GM20431 (cell line): ENCODE results near the gene ALDH9A1.
"Not testable (repeated sequence)": the region's sequence is repeated elsewhere in the genome, so short reads cannot be mapped to it uniquely, and the experiment has no call there.

Source experiments
- in situ Hi-C: fragments of 300-500 bp; cut with MseI, MboI; formaldehyde crosslinking; loops from one replicate; pipeline ENCODE4 v1.15.0; 2020; ENCODE audit warnings: low sequenced_read_pairs; ENCODE audit not compliant: unreplicated experiment

Gene ALDH9A1

DNA sequence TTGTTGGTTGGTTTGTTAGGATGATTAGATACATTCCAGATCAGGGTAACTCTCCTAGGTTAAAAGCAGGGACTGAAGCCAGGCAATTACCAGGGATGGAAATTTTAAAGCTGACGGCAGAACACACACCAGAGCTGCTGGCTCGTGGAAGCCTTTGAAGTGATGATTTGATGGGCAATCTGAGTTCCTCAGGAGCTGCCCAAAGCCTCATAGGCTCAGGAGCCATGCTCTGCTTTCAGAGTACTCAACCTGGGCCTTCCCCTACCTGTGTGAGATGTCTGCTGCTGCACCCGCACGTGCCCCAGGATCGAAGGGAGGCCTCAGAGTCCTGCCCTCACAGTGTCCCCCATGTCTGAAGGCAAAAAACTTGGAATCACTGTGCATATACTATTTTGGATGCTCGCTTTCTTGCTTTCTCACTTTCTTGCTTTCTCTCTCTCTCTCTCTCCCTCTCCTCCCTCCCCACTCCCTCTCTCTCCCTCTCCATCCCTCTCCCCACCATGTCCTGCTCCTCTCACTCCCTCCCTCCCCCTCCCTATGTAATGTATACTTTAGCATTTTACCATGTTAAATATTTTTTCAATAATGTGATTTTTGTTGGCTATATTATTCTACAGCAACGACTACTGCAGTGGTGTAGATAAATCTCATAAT is 49.3 kb downstream of the ALDH9A1 start:
- in situ Hi-C loops, result no loop called here

DNA sequence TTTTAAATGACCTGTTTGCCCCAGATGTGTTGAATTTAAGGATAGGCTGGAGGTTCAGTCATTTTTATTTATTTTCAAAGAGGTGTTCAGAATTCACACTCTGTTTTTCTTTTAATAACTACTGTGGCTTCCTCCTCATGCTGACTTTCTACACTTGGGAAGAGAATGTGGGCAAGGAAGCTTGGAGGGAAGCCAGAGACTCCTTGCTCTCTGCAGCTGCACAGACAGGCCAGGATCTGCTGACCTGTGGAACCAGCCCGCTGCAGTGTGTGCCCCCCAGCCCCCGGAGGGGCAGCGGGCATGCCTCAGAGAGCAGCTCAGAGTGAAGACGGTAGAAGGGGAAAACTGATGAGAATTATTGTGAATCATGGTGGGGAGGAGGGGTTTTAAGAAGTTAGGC is 50.4 kb downstream of the ALDH9A1 start:
- in situ Hi-C loops, result no loop called here

DNA sequence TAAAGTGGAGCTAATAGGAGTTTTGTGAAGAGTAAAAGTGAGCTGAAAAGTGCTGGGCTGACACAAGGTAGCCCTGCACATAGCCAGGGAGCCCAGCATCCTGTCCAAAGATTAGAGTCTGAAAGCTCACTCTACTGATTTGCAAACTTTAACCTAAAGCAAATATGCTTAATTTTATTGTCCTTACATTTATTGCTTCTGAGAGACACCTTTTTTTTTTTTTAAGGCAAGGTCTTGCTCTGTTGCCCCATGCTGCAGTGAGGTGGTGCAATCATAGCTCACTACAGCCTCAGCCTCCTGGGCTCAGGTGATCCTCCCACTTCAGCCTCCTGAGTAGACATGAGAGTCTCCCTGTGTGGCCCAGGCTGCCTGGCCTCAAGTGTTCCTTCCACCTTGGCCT is 50.8 kb downstream of the ALDH9A1 start:
- in situ Hi-C loops, result no loop called here

DNA sequence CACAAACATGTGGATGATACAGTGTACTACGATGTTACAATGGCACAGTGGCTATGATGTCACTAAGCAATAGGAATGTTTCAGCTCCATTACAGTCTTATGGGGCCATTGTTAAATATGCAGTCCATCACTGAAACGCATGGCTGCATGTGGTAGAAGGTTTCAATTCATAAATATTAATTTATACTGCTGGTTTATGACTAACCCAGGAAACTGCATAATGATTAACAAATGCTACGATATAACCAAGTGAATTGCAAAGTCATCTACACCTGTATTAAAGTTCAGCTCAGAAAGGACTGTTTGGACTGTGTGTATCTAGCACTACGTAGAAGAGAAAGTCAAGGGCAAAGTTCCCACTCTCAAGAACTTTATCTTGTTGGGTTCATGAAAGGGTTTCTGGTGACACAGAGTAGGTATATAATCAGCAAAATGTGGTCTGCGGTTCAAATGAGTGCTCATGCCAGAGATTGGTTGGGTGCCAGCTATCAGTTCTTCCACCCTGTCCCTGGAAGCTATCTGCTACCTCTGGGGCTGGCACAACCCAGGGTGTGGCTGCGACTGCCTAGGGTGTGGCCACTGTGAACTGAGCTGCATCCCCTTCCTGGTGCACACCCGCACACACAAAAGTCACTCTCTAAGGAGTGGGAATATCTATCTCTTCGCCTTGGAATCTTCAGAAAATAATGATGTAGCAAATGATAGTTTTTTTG is 52.6 kb downstream of the ALDH9A1 start:
- in situ Hi-C loops, result no loop called here

DNA sequence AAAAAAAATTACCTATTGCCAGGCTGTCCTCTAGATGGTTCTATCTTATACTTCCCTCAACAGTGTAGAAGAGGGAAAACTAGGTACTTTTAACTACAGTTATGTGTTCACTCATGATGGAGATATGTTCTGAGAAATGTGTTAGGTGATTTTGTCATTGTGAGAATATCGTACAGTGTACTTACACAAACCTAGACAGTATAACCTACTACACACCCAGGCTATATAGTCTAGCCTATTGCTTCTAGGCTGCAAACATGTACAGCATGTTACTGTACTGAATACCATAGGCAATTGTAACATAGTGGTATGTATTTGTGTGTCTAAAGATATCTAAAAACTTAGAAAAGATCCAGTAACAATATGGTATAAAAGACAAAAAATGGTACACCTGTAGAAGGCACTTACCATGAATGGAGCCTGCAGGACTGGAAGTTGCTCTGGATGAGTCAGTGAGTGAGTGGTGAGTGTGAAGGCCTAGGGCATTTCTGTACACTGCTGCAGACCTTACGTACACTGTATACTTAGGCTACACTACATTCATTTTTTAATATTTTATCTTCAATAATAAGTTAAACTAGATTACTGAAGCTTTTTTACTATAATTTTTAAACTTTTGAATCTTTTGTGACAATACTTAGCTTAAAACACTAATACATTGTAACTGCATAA is 54.2 kb downstream of the ALDH9A1 start:
- in situ Hi-C loops, result no loop called here

DNA sequence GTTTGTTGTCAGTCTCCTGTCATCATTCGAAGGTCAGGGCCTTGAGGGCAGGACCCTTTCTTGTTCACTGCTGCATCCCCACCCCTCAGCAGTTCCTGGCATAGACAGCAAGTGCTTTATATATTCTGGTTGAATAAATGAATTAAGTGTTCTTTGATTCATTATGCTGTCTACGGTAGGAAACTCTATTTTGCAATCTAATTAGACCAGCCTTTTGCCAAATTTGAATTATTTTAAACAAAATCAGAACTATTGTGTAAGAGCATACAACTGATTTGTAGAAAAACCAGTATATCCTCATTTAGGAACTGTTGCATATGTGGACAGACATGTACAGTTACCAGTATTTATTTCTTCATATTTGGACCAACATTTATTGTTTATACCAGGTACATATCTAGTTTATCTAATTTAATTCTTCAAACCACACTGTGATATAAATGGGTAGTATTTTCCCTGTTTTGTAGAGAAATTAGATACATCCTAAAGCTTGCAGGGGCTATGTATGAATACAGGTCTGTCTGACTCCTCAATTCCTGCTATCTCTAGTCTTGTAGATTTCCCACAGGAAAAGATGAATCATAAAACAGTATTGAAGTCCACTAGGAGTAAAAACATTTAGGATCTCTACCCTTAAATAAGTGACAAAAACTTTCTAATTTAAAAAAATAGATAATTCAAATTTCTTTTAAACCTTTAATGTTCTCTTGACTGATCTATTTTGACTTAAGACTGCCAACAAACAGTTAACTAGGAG is 57.0 kb downstream of the ALDH9A1 start:
- in situ Hi-C loops, result no loop called here

DNA sequence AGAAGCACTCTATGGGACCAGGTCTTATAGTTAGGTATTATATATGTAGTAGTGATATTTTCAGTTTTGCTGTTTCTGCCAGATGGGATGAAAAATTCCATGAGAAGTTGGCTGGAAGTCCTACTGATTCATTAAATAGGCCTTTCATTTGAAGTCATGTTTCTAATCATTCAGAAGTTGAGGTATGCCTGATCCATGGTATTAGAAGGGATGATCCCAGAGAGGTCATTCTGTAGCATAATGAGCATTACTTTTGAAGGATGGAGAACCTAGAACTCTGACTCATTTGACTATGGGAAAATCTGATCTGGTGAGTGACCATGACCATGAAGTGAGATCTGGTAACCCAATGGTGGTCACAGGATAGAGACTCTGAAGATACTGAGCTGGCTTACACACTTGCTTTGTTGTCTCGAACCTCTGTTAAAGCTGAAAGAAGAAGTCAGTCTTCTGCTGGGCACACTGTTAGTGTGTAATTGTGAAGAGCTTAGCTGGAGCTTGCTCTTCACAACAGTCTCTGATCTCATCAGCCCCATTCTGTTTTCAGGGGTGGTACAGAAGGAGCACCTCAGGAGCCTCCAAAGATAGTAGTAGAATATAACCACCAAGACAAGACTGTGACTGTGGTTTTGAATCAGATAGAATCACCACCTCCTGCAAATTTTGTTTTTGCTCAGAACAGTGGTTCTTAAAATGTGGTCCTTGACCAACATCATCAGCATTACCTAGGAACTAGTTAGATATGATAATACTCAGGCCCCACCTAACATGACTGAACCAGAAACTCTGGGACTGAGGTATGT is 58.3 kb downstream of the ALDH9A1 start:
- in situ Hi-C loops, result no loop called here

DNA sequence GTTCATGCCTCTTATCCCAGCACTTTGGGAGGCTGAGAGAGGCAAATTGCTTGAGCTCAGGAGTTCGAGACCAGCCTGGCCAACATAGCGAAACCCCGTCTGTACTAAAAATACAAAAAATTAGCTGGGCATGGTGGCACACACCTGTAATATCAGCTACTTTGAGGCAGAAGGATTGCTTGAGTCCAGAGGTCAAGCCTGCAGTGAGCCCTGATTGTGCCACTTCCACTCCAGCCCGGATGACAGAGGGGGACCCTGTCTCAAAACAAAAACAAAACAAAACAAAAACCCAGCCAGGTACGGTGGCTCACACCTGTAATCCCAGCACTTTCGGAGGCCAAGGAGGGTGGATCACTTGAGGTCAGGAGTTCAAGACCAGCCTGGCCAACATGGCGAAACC is 60.2 kb downstream of the ALDH9A1 start:
- in situ Hi-C loops, result not testable (repeated sequence)

DNA sequence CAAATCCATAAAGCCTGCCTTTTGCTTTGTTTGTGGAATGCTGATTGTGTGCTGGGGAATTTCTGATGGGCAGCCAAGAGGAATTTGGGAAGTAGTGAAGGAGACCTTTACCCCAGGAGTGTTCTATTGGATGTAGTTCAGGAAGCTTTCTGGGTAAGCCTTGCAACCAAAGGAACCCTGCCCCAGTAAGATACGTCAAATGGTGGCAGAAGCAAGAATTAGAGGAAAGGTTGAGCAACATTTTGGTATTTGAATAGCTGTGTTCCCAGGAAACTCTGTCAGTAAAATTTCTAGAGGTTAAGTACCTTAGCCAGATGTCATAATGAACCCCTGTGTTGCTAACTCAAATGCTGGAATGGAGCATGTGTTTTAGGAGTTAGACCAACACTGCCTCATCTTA is 60.9 kb downstream of the ALDH9A1 start:
- in situ Hi-C loops, result no loop called here

DNA sequence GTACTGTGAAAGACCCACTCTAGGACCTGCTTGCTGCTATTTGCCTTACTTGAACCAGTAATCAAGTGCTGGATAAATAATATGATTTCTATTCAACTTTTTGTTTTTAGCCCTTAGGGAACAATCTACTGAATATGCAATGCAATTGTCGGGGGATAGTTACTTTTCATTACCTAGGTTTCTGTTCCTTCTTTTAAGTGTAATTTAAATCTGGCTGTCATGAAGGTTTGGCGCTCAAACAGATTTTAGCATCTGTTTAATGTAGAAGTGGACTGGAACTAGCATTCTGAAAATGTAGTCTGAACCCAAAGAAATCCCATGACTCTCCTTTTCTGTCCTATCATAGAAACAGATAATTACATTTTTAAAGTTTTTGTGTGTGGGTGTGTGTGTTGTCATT is 62.5 kb downstream of the ALDH9A1 start:
- in situ Hi-C loops, result no loop called here

DNA sequence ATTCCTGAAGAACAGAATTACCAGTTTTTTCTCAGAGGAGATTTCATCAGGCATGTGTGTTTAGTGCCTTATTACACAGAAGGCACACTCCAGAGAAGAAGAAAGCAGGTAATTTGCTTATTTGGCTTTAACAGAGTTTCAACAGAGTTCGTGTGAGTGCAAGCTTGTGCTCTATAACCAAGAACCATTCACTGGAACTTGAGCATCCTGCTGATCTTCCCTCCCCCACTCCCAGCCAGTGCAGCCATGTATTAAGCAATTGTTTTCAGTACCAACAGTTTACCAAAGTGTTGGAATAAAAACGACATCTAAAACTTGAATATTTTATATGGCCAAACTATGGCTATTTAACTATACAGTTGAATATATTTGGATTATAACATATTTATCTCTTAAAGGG is 63.0 kb downstream of the ALDH9A1 start:
- in situ Hi-C loops, result no loop called here

DNA sequence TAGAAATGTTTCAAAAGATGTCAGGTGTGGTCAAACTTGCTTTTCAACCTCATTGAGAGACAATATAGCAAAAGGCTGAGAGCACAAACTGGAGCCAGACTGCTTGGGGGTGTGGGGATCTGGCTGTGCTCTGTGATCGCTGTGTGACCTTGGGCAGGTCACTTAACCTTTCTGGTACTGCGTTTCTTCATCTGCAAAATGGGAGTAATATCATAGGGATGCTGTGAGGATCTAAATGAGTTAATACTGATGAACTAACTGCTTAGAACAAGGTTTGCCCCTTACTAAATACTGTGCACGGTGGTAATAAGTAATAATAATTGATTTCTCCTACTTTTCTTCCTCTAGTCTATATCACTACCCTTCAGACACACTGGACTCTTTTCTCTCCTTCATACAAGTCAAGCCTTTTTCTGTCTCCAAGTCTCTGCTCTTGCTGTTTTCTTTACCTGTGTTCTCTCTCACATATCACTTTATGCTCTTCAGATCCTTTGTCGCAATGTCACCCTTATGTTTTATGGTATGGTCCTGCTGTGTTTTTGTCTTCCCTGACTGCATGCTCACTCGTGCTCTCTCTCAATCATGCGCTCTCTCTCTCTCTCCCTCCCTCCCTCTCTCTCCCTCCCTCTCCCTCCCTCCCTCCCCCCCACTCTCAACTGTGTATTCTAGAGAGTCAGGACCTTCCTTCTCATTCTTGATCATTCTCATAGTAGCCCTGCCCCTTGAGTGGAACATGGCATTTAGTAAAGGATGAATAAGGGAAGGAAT is 64.0 kb downstream of the ALDH9A1 start:
- in situ Hi-C loops, result no loop called here

DNA sequence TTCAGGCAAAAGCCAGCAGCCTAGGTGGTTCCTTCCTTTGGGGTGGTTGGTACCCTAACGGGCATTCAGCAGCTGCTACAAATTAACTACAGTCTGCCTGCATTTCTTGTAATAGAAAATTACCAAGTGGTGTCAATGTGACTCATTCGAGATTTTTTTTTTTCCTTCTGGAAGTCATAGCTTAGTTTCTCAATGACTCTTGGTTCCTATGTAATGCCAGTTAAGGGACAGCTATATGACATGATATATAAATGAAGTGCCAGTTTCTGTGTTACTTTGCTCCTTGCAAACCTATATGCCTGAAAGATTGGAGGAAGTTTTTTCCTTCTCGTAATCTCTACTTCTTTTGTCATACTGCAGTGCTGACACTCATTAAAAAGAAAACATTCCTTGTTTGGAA is 64.7 kb downstream of the ALDH9A1 start:
- in situ Hi-C loops, result no loop called here

DNA sequence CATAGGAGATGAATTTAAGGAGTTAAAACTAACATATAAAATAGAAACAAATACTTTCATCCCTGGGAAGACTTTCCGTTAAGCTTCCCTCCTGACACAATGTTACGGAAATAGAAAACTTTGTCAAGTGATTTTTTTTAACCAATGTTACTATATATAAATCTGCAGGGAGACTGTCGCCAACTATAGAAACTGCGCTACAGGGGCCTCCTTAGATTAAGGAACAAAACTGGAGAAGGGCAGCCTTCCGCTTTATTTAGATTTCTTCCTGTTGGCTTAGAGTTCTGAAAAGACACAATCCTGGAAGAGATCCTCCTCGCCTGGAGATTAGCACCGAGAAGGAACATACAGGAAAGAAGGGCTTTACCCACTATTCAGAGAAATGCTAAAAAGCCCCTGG is 65.9 kb downstream of the ALDH9A1 start:
- in situ Hi-C loops, result no loop called here

DNA sequence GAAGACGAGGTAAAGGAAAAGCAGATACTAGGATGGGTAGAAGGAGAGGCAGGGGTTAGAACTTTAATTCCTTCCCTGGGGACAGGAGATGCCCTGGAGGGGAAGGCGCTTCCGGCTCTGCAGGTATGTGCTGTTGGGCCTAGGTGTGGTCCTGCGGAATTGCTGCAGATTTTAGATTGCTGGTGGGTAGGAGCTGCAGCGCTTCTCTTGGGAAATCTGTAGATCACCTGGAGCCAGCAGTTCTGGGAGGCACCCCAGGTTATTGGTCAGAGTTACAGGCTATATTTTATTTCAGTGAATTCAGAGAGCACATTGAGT is 66.3 kb downstream of the ALDH9A1 start:
- in situ Hi-C loops, result no loop called here

DNA sequence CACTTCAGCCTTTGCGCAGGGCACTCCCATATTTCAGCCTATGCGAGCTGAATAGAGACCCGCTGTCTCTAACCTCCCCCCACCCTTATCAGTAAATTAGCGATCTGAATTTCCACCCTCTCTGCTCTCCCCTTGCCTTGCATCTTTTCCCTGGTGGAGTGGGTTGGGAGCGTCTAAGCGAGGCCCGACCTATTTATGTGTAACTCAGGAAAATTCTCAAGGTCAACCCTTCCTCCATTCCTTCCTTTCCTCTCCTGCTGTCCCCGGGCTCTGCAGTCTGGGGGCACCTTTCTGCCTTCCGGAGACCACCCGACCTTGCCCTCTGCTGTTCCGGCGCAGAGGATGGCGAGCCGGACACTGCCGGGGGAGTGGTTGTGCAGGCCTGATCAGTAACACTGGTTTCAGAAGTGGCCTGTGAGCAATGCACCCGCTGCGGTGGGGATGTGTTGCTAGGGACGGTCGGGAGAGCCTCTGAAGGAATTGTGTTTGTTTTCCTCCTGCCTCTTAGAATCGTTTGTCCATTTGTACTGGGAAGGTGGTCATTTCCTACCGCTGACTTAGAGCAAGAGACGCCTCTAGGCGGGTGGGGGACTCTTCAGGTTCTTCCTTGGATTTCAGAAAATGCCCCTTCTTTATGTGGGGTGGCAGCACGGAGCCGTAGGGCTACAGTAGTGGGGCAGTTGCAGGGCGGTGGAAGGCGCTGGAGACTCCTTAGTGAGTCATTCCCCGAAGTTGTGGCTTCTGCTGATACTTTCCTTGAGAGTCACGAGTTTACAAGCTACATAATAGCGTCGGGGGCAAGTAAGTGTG is 66.8 kb downstream of the ALDH9A1 start:
- in situ Hi-C loops, result no loop called here

DNA sequence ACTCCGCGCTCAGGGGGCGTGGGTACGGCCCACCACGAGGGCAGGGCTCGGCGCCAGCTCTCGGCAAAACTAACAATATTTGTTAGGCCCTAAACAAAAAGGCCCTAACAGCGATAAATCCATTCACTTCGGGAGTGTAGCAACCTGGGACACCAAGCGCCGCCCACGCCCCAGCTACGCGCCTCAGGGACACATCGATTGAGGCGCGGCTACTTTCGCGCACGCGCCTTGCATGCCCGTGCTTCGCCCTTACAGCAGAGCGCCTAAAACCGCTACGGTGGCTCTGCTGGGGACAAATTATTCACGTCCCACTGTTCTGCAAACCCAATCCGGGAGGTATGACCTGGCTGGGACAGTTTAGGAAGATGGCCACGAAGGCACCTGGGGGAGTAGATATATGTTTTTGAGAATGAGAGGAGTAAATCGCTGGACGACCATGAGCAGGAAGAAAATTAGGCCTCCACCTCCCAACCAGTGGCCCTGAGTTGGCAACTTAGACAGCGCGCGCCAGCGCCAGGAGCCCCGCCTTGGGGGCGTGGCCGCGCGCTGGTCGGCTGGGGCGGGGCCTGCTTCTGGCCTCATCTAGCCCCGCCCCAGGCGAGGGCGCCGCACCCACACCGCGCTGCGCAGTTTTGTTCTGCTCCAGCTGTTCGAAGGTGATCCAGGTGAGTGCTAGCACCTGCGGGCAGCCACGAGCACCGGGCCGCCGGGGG is 67.6 kb downstream of the ALDH9A1 start, which contains the start of gene MGST3:
Gene MGST3 (plus strand): TSS at position 606 of the 713 bp plus-strand sequence. CDS start 18,614 bp downstream, outside the sequence.
- in situ Hi-C loops, result no loop called here
